MCF 10A (cell line): ENCODE results near the gene CHD5. TPM values are rescaled to one million over a fixed set of nuclear protein-coding genes. Genes with fewer than 3 reads are reported as not detected.

Experiments used
- BruUV-seq: library from RNA; stranded (reverse); fragments of 400-500 nt; replicated peaks from 2 replicates; lab custom pipeline; 2021; lab: Mats Ljungman, UMichigan
- CTCF ChIA-PET: fragments of 300-600 bp; sonication (Branson Sonifier 250); formaldehyde crosslinking; extraction: SDS; loops from one replicate; lab custom pipeline; 2021; ENCODE audit warnings: antibody characterized with exemption, inconsistent platforms; lab: Yijun Ruan, JAX
- POLR2A ChIA-PET: fragments of 300-600, 350-650 bp; sonication (Branson Sonifier 250); formaldehyde crosslinking; extraction: SDS; loops from one replicate; lab custom pipeline; 2020; ENCODE audit warnings: antibody characterized with exemption, inconsistent platforms; lab: Yijun Ruan, JAX
- DNase-seq: peaks from one replicate; pipeline ENCODE4 v3.0.0-alpha.2; 2018; ENCODE audit not compliant: unreplicated experiment
- H3K27ac Mint-ChIP-seq: one replicate; pipeline ENCODE4 v1.8.0; 2022; ENCODE audit warnings: mild to moderate bottlenecking, low read depth, mixed read lengths; ENCODE audit not compliant: unreplicated experiment
- H3K27me3 Mint-ChIP-seq: one replicate; pipeline ENCODE4 v1.8.0; 2022; ENCODE audit warnings: mixed read lengths; ENCODE audit not compliant: insufficient read depth, unreplicated experiment
- H3K36me3 Mint-ChIP-seq: one replicate; pipeline ENCODE4 v1.8.0; 2022; ENCODE audit warnings: mild to moderate bottlenecking, moderate library complexity, mixed read lengths; ENCODE audit not compliant: insufficient read depth, unreplicated experiment
- H3K4me1 Mint-ChIP-seq: one replicate; pipeline ENCODE4 v1.8.0; 2022; ENCODE audit warnings: mixed read lengths; ENCODE audit not compliant: insufficient read depth, unreplicated experiment
- H3K4me3 Mint-ChIP-seq: one replicate; pipeline ENCODE4 v1.8.0; 2022; ENCODE audit warnings: mild to moderate bottlenecking, moderate library complexity, mixed read lengths; ENCODE audit not compliant: unreplicated experiment
- H3K9me3 Mint-ChIP-seq: one replicate; pipeline ENCODE4 v1.8.0; 2022; ENCODE audit warnings: mixed read lengths; ENCODE audit not compliant: unreplicated experiment
- intact Hi-C: fragments of 100-400 bp; cut with micrococcal nuclease; formaldehyde crosslinking; loops from 2 replicates; pipeline ENCODE4 v1.14.1; 2022
- total RNA-seq: library from RNA; stranded (reverse); gene quantifications from 2 replicates; pipeline ENCODE4 v1.2.3, GENCODE V29; 2022
- TF ChIP-seq, protein P1 (sequence below): fragments of 200-600 bp; IDR thresholded peaks from one replicate; pipeline ENCODE4 v1.8.0; 2022; ENCODE audit warnings: antibody characterized with exemption, mild to moderate bottlenecking; ENCODE audit not compliant: unreplicated experiment

Gene CHD5
- total RNA-seq, 1 experiment from 2014 or later: 0.07 TPM

DNA sequence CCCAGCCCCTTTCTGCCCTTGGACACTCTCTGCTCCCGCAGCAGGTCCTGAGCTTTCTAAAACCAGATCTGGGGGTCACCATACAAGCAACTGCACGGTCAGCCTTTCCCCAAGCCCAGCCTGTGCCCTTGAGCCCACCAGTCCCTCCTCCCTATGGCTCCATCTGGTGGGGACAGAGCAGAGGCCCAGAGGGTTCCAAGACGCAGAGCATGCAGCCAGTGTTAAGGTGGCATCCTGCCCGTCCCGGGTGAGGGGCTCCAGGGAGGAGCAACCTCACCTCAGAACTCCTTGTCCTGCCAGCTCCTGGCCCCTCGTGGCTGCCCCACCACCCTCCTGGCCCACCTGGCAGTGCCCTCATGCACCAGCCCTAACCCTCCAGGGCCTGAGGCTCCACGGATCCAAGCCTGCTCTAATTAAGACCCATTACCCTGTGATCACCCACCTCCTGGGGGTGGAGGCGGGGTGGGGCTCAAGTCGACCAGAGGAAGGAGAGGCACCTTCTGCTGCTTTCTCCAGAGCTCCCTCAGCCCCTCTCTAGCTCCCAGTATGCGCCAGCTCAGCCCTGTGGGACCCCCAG, 8.5 kb downstream of the CHD5 start:
- ChIA-PET POLR2A (interaction anchor here (0.8 kb wide), 2 partner anchors 10 to 11 kb away, joined by 3 read pairs; no protein-coding TSS in a partner anchor), CTCF (no interaction called here)
- Mint-ChIP-seq H3K36me3 (no peaks in the 10 kb centered on the region), H3K27me3 (peaks cover 23% of the 10 kb centered on the region), H3K9me3 (no peaks in the 10 kb centered on the region), H3K27ac (no peak overlapping the region), H3K4me3 (no peak overlapping the region), H3K4me1 (no peaks in the 10 kb centered on the region)
- DNase-seq: peak; percentile 48
- intact Hi-C loops: loop anchor here (1.0 kb wide), 1 partner anchor 62 kb away; no protein-coding TSS in a partner anchor
- BruUV-seq: no TSS peak
- TF ChIP-seq, protein P1, sequence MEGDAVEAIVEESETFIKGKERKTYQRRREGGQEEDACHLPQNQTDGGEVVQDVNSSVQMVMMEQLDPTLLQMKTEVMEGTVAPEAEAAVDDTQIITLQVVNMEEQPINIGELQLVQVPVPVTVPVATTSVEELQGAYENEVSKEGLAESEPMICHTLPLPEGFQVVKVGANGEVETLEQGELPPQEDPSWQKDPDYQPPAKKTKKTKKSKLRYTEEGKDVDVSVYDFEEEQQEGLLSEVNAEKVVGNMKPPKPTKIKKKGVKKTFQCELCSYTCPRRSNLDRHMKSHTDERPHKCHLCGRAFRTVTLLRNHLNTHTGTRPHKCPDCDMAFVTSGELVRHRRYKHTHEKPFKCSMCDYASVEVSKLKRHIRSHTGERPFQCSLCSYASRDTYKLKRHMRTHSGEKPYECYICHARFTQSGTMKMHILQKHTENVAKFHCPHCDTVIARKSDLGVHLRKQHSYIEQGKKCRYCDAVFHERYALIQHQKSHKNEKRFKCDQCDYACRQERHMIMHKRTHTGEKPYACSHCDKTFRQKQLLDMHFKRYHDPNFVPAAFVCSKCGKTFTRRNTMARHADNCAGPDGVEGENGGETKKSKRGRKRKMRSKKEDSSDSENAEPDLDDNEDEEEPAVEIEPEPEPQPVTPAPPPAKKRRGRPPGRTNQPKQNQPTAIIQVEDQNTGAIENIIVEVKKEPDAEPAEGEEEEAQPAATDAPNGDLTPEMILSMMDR: peak; percentile 20

DNA sequence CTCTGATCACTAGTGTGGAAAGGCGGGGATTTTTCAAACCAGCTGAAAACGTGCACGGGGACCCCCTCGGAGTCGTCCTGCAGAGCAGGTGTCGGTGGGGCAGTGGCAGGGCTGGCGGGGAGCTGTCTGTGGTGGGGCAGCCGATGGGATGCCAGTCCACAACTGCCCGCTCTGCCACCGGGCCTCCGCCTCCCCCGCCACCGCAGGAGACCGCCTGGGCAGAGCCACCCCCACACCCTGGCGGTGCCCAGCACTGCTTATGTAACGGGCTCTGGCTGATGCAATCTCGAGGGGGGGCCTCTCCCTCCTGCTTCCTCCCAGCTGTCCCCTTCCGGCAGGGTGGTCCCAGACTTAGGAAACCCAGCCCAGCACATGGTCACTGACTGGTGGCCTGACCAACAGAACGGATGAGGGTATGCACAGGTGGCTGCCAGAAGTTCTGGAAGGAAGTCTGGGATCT, 9.3 kb downstream of the CHD5 start:
- POLR2A ChIA-PET: interaction anchor here (0.8 kb wide), 1 partner anchor 11 kb away, joined by 3 read pairs; no protein-coding TSS in a partner anchor
- intact Hi-C loops: loop anchor here (1.0 kb wide), 1 partner anchor 61 kb away; no protein-coding TSS in a partner anchor
- Mint-ChIP-seq H3K36me3 (no peaks in the 10 kb centered on the region), H3K27me3 (peaks cover 27% of the 10 kb centered on the region), H3K4me3 (no peak overlapping the region), H3K9me3 (no peaks in the 10 kb centered on the region), H3K4me1 (no peaks in the 10 kb centered on the region), H3K27ac (no peak overlapping the region)
- CTCF ChIA-PET: interaction anchor here (0.8 kb wide), 1 partner anchor 118 kb away, joined by 3 read pairs; no protein-coding TSS in a partner anchor
- TF ChIP-seq, protein P1: no peak
- BruUV-seq: no TSS peak
- DNase-seq: no peak

DNA sequence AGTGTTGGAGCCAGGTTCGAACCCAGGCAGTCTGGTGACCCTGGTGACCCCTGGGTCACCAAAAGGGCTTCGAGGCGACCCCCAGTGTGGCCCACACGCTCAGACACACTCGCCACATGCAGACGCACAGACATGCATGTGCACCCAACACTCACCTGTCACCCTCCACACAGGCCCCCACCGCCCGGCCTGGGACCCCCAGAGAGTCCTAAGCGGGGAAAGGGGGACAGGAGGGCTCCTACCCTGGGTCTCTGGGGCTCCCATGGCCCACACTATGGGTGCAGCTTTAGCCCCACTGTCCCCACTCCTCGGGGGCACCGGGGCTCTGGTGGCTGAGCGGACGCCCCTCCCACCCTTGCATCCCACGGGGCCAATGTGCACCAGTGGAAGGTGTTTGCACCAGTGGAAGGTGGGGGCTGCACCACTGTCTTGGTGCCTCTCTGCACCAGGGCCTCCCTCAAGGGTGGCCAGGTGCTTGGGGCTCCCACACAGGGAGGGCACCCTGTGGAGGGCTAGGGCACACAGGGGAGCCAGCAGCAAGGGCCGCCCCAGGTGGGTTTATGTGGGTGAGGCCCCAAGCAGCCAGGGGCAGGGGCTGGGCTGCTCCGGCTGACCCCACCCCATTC, 9.9 kb downstream of the CHD5 start:
- CTCF ChIA-PET: interaction anchor here (0.8 kb wide), 1 partner anchor 117 kb away, joined by 3 read pairs; no protein-coding TSS in a partner anchor
- Mint-ChIP-seq H3K4me3 (no peak overlapping the region), H3K9me3 (no peaks in the 10 kb centered on the region), H3K36me3 (no peaks in the 10 kb centered on the region), H3K27me3 (peaks cover 28% of the 10 kb centered on the region), H3K27ac (no peak overlapping the region), H3K4me1 (no peaks in the 10 kb centered on the region)
- intact Hi-C loops: no loop called here
- POLR2A ChIA-PET: no interaction called here
- TF ChIP-seq, protein P1: no peak
- DNase-seq: no peak
- BruUV-seq: no TSS peak

DNA sequence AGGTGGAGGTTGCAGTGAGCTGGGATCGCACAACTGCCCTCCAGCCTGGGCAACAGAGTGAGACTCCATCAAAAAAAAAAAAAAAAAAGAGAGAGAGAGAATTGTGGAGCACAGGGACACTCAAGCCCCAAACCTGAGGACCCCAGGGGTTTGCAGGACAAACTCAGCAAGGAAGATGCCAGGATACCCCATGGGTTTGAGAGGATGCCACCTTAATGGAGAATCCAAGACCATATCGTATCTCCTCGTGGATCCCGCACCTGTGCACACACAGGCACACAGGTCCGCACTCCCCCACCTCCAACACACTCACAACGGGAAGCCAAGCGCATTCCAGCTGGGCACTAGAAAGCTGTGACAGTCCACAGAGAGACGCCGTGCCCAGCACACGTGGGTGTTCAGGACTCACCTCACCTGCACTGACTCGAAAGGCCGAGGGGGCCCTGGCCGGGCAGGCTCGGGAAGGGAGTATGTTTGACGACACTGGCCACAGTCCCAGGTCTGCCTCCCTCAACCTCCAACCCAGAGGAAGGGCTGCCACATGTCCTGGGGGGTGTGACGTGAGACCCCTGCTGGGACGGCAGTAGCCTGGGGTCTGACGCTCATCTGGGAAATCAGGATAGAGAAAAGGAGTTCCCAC, 11.1 kb downstream of the CHD5 start:
- no peaks in the 10 kb centered on the region for H3K9me3 Mint-ChIP-seq
- H3K4me3 Mint-ChIP-seq: no peak overlapping the region
- POLR2A ChIA-PET: no interaction called here
- CTCF ChIA-PET: no interaction called here
- peaks cover 39% of the 10 kb centered on the region for H3K27me3 Mint-ChIP-seq
- intact Hi-C loops: no loop called here
- H3K36me3 Mint-ChIP-seq: no peaks in the 10 kb centered on the region
- TF ChIP-seq, protein P1: no peak
- DNase-seq: no peak
- no peak overlapping the region for H3K27ac Mint-ChIP-seq
- no peaks in the 10 kb centered on the region for H3K4me1 Mint-ChIP-seq
- BruUV-seq: no TSS peak
